NCI-H748 (cell line): ENCODE results near the gene ADAMTS3.

Experiments
- DNase-seq: peaks from one replicate; lab custom pipeline; 2025; ENCODE audit not compliant: unreplicated experiment; lab: John Stamatoyannopoulos, UW

The ADAMTS3 gene

DNA sequence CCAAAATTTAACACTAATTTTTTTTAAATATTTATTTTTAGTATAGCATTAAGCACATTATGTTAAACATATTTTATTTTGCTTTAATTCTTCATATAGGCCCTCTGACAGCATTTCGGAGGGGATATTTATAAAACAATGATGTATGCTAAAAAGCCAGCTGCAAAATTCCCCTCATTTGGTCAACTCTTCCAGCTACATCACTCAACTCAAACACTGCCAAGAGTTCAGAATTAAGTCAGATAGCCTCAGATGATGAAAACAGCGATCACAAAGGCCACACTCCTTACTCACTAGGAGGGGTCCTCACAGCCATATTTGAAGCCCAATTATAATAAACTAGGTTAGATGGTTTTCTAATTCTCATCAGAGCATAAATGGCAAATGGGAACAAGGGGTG is 146.6 kb downstream of the ADAMTS3 start:
- DNase-seq, result no peak

DNA sequence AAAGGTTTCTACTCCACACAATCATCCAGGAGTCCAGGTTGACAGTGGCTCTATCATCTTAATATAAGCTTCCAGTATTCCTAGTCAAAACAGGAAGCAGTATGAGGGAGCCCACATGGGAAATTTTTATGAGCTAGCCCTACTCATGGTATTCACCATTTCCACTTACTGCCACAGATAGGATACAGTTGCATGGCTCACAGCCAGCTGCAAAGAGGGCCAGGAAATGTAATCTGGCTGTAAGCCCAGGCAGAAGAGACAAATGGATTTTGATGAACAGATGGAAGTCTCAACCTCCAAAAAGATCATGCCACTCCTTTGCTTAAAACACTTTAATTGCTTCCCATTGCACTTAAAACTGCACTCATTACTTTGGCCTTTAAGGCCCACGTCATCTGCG is 150.6 kb downstream of the ADAMTS3 start:
- DNase-seq, result no peak

GRCh38 chr4:72410158-72410557 is 158.9 kb downstream of the ADAMTS3 start:
- peak; percentile 0 for DNase-seq

GRCh38 chr4:72408568-72408967 is 160.5 kb downstream of the ADAMTS3 start:
- no peak for DNase-seq

DNA sequence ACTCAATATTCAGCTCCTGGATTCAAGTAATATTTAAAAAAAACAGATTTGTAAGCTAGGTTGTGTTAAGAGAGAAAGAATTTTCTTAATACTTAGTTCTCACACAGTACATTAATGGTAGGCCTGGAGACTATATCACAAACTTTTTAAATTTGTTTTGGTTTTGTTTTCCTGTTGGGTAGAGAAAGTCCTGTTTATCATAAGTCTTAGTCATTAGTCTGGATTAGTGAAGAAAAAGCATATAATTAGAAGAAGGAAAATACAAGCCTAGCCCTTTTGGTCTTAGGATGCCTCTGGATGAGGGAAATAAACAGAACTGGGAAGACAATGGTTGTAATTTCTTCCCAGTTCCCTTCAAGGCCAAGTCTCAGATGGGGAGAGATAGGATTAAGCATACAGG is 163.6 kb downstream of the ADAMTS3 start:
- DNase-seq, result no peak

DNA sequence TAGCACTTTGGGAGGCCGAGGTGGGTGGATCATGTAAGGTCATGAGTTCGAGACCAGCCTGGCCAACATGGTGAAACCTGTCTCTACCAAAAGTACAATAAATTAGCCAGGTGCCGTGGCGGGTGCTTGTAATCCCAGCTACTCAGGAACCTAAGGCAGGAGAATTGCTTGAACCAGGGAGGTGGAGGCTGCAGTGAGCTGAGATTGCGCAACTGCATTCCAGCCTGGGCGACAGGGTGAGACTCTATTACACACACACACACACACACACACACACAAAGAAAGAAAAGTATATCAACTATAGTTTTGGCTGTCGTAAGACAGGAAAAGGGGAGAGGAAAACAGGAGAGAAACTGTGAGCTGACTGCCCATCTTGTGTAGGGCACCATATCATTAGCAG is 171.7 kb downstream of the ADAMTS3 start:
- no peak for DNase-seq

GRCh38 chr4:72394012-72394663 is 174.9 kb downstream of the ADAMTS3 start:
- no peak for DNase-seq

GRCh38 chr4:72391281-72391680 is 177.7 kb downstream of the ADAMTS3 start:
- DNase-seq, result no peak

GRCh38 chr4:72390409-72390808 is 178.6 kb downstream of the ADAMTS3 start:
- no peak for DNase-seq

GRCh38 chr4:72388521-72388920 is 180.5 kb downstream of the ADAMTS3 start:
- DNase-seq, result no peak

DNA sequence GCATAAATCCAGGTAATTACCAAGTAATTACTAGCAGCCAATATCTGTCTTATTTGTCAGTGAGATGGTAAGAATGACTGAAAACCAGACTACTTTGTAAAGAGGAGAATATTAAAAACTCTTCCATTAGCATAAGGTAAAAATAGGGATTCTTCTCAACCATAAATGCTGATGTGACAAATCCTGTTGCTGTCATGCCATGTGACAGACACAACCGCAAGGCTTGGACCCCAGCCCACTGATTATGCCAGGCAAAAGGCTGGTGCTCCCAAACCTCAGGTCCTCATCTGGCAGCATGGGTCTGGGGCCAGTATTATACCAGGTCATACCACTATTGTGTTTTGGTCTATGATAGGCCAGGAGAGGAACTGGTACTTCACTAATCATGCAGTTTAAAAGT is 181.1 kb downstream of the ADAMTS3 start:
- no peak for DNase-seq

GRCh38 chr4:72383439-72383838 is 185.6 kb downstream of the ADAMTS3 start:
- no peak for DNase-seq

DNA sequence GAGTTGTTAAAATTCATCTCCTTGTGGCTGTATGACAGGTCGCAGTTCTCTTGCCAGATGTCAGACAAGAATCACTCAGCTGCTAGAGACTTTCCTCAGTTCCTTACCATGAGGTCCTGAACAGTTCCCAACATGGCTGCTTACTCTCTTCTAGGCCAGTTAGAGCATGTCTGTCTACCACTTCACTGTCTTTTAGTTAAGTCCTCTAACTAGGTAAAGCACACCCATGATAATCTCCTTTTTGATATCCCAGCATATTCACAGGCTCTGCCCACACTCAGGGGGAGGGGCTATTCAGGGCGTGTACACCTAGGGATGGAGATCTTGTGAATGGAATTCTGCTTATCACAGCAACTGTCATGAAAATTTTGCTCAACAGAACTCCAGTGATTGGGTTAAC is 190.1 kb downstream of the ADAMTS3 start:
- DNase-seq, result no peak

DNA sequence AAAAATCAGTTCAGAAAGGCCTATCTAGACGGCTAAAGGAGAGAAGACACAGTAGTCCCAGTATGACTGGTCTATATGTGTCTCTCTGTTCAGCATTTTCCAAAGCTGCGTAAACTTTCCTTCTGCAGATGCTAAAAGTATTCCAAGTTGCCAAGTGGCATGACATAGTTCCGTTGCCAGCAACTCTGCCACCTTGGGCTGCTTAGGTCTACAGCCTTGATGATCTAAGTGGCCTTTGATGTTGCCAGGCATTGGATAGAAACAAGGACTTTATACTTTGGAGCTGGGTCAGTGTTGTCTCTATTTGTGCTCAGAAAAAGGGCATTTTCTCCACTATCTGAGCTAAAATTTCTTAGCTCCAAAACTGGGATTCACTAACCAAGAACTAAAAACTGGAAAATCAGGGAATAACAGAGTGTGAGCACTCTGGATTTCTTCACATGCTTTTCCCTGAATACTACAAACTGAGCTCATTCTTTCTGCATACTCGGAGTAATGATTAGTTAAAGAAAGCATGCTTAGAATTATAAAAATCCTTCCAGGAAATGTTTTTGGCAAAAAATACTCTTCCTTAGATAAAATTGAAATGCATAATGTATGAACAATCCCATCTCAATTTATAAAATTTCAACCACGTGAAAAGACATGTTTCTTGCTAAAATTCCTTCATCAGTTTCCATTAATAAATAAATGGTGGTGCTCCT is 191.4 kb downstream of the ADAMTS3 start:
- no peak for DNase-seq

DNA sequence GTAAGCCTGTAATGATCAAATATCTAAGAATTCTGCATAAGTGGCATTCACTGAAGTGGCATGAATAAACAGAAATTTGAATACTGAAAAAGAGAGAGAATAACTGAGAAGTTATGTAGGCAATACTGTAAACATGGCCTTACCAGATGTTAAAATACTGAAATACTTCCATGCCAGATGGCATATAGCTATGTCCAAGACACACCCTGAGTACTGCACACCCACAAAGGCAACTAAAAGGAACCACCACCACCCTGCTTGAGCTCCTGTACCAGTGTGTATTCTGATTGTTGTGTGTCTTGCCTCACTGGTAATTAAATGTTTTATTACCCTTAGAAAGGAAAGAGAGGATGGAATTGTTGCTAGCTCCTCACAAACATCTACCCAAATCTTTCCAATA is 192.1 kb downstream of the ADAMTS3 start:
- DNase-seq, result no peak

GRCh38 chr4:72375073-72375736 is 193.8 kb downstream of the ADAMTS3 start:
- no peak for DNase-seq

DNA sequence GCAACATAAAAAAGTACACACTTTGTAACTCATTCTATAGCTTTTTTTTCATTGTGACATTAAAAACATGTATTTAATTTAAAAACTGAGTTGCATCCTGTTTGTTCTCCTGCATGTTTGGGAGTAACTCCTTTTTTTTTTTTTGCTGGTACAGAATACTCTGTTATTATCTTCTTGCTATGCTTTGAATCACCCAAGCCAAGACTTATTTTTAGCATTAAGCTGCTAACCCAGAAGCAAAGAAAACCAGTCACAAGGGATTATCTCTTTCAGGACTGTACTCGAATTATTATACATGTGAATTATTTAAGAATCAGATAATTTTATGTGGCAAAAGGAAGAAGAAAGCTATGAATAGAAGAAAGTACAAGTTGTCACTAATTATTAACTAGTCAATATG is 194.9 kb downstream of the ADAMTS3 start:
- no peak for DNase-seq

GRCh38 chr4:72366601-72367000 is 202.4 kb downstream of the ADAMTS3 start:
- DNase-seq, result no peak

GRCh38 chr4:72365981-72366380 is 203.0 kb downstream of the ADAMTS3 start:
- DNase-seq, result no peak

- no peak for DNase-seq
Observed at GRCh38 chr4:72365016-72365415, 204.0 kb downstream of the ADAMTS3 start.

- DNase-seq, result no peak
Observed at GRCh38 chr4:72360075-72360474, 208.9 kb downstream of the ADAMTS3 start.

DNA sequence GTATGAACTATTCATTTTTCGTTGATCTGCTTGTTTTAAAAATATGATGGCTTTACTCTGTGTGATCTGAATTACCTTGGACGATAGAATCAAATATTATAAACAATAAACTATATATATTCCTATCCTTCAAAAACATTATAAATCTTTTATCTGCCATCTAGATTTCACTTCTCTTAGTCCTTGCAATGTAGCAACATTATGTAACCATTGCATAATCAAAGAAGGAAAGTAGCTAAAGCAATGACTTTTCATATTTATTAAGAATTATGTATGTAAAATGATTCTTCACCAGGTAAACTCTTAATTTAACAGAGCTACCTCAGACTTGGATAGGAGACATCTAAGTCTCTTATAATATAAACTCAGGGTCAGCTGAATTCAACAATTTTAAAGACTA is 210.5 kb downstream of the ADAMTS3 start:
- no peak for DNase-seq
